PC-9 (cell line): ENCODE measurements around the gene SMAGP. TPM values are rescaled to one million over a fixed set of nuclear protein-coding genes. Genes with fewer than 3 reads are reported as not detected.
A peak's percentile ranks its signal among the peaks of the same experiment; 100 is the strongest.

Experiments used
- BruUV-seq: library from RNA; stranded (reverse); fragments of 400-500 nt; replicated peaks from 2 replicates; lab custom pipeline; 2021; lab: Mats Ljungman, UMichigan
- CTCF ChIA-PET: fragments of 300-600 bp; sonication (Branson Sonifier 250); formaldehyde crosslinking; loops from one replicate; lab custom pipeline; 2022; ENCODE audit warnings: antibody characterized with exemption; lab: Charles Lee
- POLR2A ChIA-PET: fragments of 300-600 bp; sonication (Branson Sonifier 250); formaldehyde crosslinking; loops from one replicate; lab custom pipeline; 2022; ENCODE audit warnings: antibody characterized with exemption; ENCODE audit not compliant: unreplicated experiment; lab: Charles Lee
- DNase-seq, 2 experiments: peaks; one replicate each; pipeline versions ENCODE4 v3.0.0 to v3.0.0-alpha.2; 2015 to 2022; ENCODE audit warnings: mixed read lengths in 1 of 2
- H2AFZ ChIP-seq: fragments of 200-600 bp; sonication (generic); 2 replicates; pipeline ENCODE4 v1.8.1; 2017; ENCODE audit warnings: antibody characterized with exemption
- H3F3A ChIP-seq: fragments of 200-600 bp; sonication (generic); 2 replicates; pipeline ENCODE4 v1.8.1; 2017; ENCODE audit warnings: antibody characterized with exemption, mild to moderate bottlenecking, low read depth; ENCODE audit not compliant: insufficient read depth
- H3K27ac ChIP-seq: fragments of 200-600 bp; sonication (generic); 2 replicates; pipeline ENCODE4 v1.6.1; 2016; ENCODE audit warnings: mixed run types
- H3K27me3 ChIP-seq: fragments of 200-600 bp; sonication (generic); 2 replicates; pipeline ENCODE4 v1.6.1; 2016; ENCODE audit warnings: low read depth, mixed run types; ENCODE audit not compliant: insufficient read depth
- H3K36me3 ChIP-seq: fragments of 200-600 bp; sonication (generic); 2 replicates; pipeline ENCODE4 v1.6.1; 2016; ENCODE audit warnings: low read depth, mixed run types
- H3K4me1 ChIP-seq: fragments of 200-600 bp; sonication (generic); replicated peaks from 2 replicates; pipeline ENCODE4 v1.6.1; 2016; ENCODE audit warnings: mixed run types; ENCODE audit not compliant: insufficient read depth
- H3K4me2 ChIP-seq: fragments of 200-600 bp; sonication (generic); 2 replicates; pipeline ENCODE4 v1.6.1; 2017; ENCODE audit warnings: mixed run types
- H3K4me3 ChIP-seq: fragments of 200-600 bp; sonication (generic); 2 replicates; pipeline ENCODE4 v1.6.1; 2016; ENCODE audit warnings: mixed run types
- H3K79me2 ChIP-seq: fragments of 200-600 bp; sonication (generic); 2 replicates; pipeline ENCODE4 v1.6.1; 2017; ENCODE audit warnings: low read depth, mixed run types
- H3K9me2 ChIP-seq: fragments of 200-600 bp; sonication (generic); 2 replicates; pipeline ENCODE4 v1.8.1; 2017; ENCODE audit warnings: mild to moderate bottlenecking; ENCODE audit not compliant: insufficient read depth
- H3K9me3 ChIP-seq: fragments of 200-600 bp; sonication (generic); 2 replicates; pipeline ENCODE4 v1.8.1; 2016; ENCODE audit warnings: low read depth; ENCODE audit not compliant: insufficient read depth
- H4K20me1 ChIP-seq: fragments of 200-600 bp; sonication (generic); 2 replicates; pipeline ENCODE4 v1.8.1; 2017; ENCODE audit not compliant: insufficient read depth
- EZH2 ChIP-seq: fragments of 200-600 bp; sonication (generic); IDR thresholded peaks from 2 replicates; pipeline ENCODE4 v1.8.0; 2017; ENCODE audit warnings: antibody characterized with exemption, low read depth
- intact Hi-C: fragments of 100-400 bp; cut with micrococcal nuclease; formaldehyde crosslinking; loops from one replicate; pipeline ENCODE4 v1.10.0; 2022; ENCODE audit not compliant: unreplicated experiment
- total RNA-seq: library from RNA; stranded (reverse); gene quantifications from 2 replicates; pipeline ENCODE4 v1.2.3, GENCODE V29; 2021
- TF ChIP-seq, protein P1 (sequence below): fragments of 200-600 bp; sonication (generic); conservative IDR thresholded peaks from 2 replicates; pipeline ENCODE4 v1.6.1; 2017; ENCODE audit warnings: mixed run types, antibody characterized with exemption, mild to moderate bottlenecking, moderate library complexity

Gene SMAGP
- total RNA-seq, 1 experiment from 2014 or later, result 36.3 TPM

DNA sequence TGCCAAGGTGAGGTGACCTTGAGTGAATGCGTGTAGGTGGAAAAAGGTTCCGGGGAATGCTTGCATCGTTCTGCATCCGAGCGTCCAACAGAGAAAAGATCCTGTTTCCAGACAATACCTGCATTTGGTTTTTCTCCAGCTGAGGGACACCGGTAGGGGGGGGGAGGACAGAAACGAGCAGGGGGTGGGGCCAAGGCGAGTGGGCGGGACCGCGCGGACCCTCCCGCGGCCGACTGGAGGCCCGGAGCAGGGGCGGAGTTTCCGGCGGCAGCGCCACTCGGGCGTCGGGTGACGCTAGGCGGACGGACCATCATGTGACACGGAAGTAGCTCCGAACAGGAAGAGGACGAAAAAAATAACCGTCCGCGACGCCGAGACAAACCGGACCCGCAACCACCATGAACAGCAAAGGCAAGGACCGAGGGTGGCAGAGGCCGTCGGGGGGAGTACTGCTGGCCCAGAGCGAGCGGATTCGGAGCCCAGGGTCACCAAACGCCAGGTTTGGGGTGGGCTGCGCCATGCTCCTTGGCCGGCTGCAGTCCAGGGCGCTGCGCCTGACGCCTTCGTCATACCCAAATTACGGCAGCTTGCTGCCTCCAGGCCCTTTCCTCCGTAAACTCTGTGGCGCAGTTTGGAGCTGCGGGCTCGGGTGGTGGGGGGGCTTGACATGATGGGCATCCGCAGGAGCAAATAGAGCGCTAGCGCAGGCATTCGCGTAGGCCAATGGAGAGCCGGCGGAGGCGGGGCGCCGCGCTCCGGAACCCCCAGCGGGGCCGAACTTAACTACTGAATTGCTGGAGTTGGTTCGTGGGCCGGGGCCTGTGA lies 31.5 kb downstream of the SMAGP start, which contains the start of gene DAZAP2:
DAZAP2 (plus strand) TSS at position 317 of the 825 bp plus-strand sequence; CDS start at position 399, 82 bp downstream.
- TSS peak; percentile 70 for BruUV-seq
- peaks cover 13% of the 10 kb centered on the region for H3K36me3 ChIP-seq

DNA sequence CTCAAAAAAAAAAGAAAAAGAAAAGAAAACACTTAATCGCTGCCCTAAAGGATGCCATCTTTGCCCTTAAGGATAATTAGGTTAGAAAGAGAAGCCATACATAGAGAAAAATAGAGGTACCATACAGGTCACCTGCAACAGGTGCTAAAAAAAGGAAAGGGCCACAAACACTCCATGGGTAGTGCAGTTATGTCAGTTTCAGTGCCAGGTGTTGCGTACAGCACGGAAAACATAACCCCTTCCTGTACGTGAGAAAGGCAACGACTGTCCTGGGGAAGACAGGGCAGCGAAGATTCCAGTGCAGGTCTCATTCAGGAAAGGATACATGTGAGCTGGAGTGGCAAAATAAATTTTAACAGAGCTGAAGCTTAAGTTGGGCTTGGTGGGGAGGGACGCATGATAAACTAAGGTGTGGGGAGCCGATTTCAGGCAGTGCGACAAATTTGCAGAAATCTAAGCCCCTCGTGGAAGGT lies 32.1 kb downstream of the SMAGP start:
- ChIA-PET CTCF (interaction anchor here (0.6 kb wide), 1 partner anchor 309 kb away, joined by 5 read pairs; no protein-coding TSS in a partner anchor), POLR2A (interaction anchor here (0.5 to 1.2 kb wide), 10 partner anchors 20 to 211 kb away, joined by 4 to 27 read pairs (median 6); partner anchors contain the start of genes CSRNP2, POU6F1 and SLC11A2)
- Histone ChIP-seq H3K36me3 (peaks cover 10% of the 10 kb centered on the region), H3K27me3 (no peaks in the 10 kb centered on the region), H3K9me2 (no peaks in the 10 kb centered on the region), H4K20me1 (peaks cover 12% of the 10 kb centered on the region), H3K4me2 (peak overlapping the region; percentile 84), H3F3A (peaks cover 23% of the 10 kb centered on the region), H3K4me1 (peaks cover 20% of the 10 kb centered on the region), H3K9me3 (no peaks in the 10 kb centered on the region), H3K4me3 (peak overlapping the region; percentile 94), H3K27ac (no peak overlapping the region), H2AFZ (peak overlapping the region; percentile 66), H3K79me2 (peaks cover 17% of the 10 kb centered on the region)
- intact Hi-C loops, result loop anchor here (2.0 to 5.0 kb wide), 2 partner anchors 65 to 121 kb away; partner anchors contain the start of gene TFCP2
- TF ChIP-seq, protein P1, sequence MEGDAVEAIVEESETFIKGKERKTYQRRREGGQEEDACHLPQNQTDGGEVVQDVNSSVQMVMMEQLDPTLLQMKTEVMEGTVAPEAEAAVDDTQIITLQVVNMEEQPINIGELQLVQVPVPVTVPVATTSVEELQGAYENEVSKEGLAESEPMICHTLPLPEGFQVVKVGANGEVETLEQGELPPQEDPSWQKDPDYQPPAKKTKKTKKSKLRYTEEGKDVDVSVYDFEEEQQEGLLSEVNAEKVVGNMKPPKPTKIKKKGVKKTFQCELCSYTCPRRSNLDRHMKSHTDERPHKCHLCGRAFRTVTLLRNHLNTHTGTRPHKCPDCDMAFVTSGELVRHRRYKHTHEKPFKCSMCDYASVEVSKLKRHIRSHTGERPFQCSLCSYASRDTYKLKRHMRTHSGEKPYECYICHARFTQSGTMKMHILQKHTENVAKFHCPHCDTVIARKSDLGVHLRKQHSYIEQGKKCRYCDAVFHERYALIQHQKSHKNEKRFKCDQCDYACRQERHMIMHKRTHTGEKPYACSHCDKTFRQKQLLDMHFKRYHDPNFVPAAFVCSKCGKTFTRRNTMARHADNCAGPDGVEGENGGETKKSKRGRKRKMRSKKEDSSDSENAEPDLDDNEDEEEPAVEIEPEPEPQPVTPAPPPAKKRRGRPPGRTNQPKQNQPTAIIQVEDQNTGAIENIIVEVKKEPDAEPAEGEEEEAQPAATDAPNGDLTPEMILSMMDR, result no peak
- TF ChIP-seq EZH2, result no peak
- BruUV-seq, result no TSS peak
- no peak for DNase-seq

More for the DNA sequence above, 31.5 kb downstream of the SMAGP start, which contains the start of gene DAZAP2:
- H3K27ac ChIP-seq, result peak within 1 kb of the TSS; percentile 97
- peak within 1 kb of the TSS; percentile 84 for H3K4me2 ChIP-seq
- DNase-seq, result peak; percentile 89 to 94
- TF ChIP-seq EZH2, result no peak
- TF ChIP-seq, protein P1, result no peak
- H3K4me1 ChIP-seq, result peaks cover 20% of the 10 kb centered on the region
- ChIA-PET POLR2A (interaction anchor here (0.5 to 1.2 kb wide), 13 partner anchors 21 to 1001 kb away, joined by 3 to 27 read pairs (median 6); partner anchors contain the start of genes CSRNP2, POU6F1 and SLC11A2), CTCF (interaction anchor here (0.6 kb wide), 2 partner anchors 74 to 308 kb away, joined by 5 to 8 read pairs; no protein-coding TSS in a partner anchor)
- peak within 1 kb of the TSS; percentile 94 for H3K4me3 ChIP-seq
- peaks cover 29% of the 10 kb centered on the region for H3F3A ChIP-seq
- intact Hi-C loops, result loop anchor here (2.0 to 5.0 kb wide), 2 partner anchors 66 to 121 kb away; partner anchors contain the start of gene TFCP2
- no peaks in the 10 kb centered on the region for H3K9me2 ChIP-seq
- H3K9me3 ChIP-seq, result no peaks in the 10 kb centered on the region
- H3K27me3 ChIP-seq, result no peaks in the 10 kb centered on the region
- peaks cover 17% of the 10 kb centered on the region for H3K79me2 ChIP-seq
- peak within 1 kb of the TSS; percentile 86 for H2AFZ ChIP-seq
- peaks cover 12% of the 10 kb centered on the region for H4K20me1 ChIP-seq

DNA sequence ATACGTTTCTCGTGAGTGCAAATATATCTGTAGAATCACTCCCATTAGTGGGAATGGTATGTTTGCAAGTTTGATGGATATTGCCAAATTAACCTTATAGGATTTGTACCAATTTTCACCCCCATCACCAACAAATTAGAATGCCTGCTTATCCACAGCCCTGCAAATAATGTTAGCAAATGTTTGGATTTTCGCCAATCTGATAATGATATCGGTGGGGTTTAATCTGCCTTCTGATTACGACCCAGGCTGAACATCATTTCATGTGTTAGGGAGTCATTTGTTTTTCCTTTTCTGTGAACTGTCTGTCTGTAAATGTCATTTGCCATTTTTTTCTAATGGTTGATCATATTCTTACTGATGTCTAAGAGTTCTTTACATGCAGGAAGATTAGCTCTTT lies 35.7 kb downstream of the SMAGP start:
- intact Hi-C loops, result no loop called here

More for the DNA sequence above, 35.7 kb downstream of the SMAGP start:
- ChIA-PET POLR2A (no interaction called here), CTCF (no interaction called here)
- TF ChIP-seq EZH2, result no peak
- TF ChIP-seq, protein P1, result no peak
- BruUV-seq, result no TSS peak
- Histone ChIP-seq H4K20me1 (peaks cover 1% of the 10 kb centered on the region; the same call in 1 of the 2 replicates), H3K79me2 (peaks cover 5% of the 10 kb centered on the region), H3K9me2 (no peaks in the 10 kb centered on the region), H3K4me2 (no peak overlapping the region), H3K4me3 (no peak overlapping the region), H3K36me3 (no peaks in the 10 kb centered on the region), H3K27ac (no peak overlapping the region), H3K9me3 (no peaks in the 10 kb centered on the region), H2AFZ (no peak overlapping the region), H3F3A (peaks cover 8% of the 10 kb centered on the region), H3K4me1 (peaks cover 4% of the 10 kb centered on the region; the same call in 1 of the 2 replicates), H3K27me3 (no peaks in the 10 kb centered on the region)
- no peak for DNase-seq
